Activated CD8-positive, alpha-beta T cell treated with anti-CD3 and anti-CD28 coated beads for 36 hours (primary cell): ENCODE data around the gene ZC3HAV1L. TPM values are rescaled to one million over a fixed set of nuclear protein-coding genes. Genes with fewer than 3 reads are reported as not detected.

ENCODE experiments used
- ATAC-seq: fragments of 200-7000 bp; cut with Tn5 transposase; one replicate; pipeline ENCODE4 v1.10.0; 2021; ENCODE audit warnings: mild to moderate bottlenecking, moderate library complexity
- CTCF ChIA-PET: fragments of 350-600 bp; sonication (Branson Sonifier 250); formaldehyde crosslinking; loops from one replicate; lab custom pipeline; 2021; ENCODE audit warnings: antibody characterized with exemption; lab: Charles Lee
- POLR2A ChIA-PET: fragments of 350-600 bp; sonication (Branson Sonifier 250); formaldehyde crosslinking; loops from one replicate; lab custom pipeline; 2021; ENCODE audit warnings: antibody characterized with exemption; lab: Charles Lee
- DNase-seq: peaks from one replicate; pipeline ENCODE4 v3.0.0-alpha.2; 2020
- H3K27ac Mint-ChIP-seq: one replicate; pipeline ENCODE4 v1.8.0; 2021; ENCODE audit warnings: mild to moderate bottlenecking, mixed read lengths
- H3K27me3 Mint-ChIP-seq: one replicate; pipeline ENCODE4 v1.8.0; 2021; ENCODE audit warnings: mixed read lengths
- H3K36me3 Mint-ChIP-seq: one replicate; pipeline ENCODE4 v1.8.0; 2021; ENCODE audit warnings: low read depth, mixed read lengths
- H3K4me1 Mint-ChIP-seq: one replicate; pipeline ENCODE4 v1.8.0; 2021; ENCODE audit warnings: low read depth, mixed read lengths
- H3K4me3 Mint-ChIP-seq: one replicate; pipeline ENCODE4 v1.8.0; 2021; ENCODE audit warnings: mild to moderate bottlenecking, moderate library complexity, mixed read lengths
- H3K9me3 Mint-ChIP-seq: one replicate; pipeline ENCODE4 v1.8.0; 2021; ENCODE audit warnings: mixed read lengths
- intact Hi-C: fragments of 100-400 bp; cut with micrococcal nuclease; formaldehyde crosslinking; loops from one replicate; pipeline ENCODE4 v1.10.0; 2022
- total RNA-seq, 2 experiments: library from RNA; stranded (reverse); gene quantifications; one replicate each; pipeline ENCODE4 v1.2.3, GENCODE V29; 2021
- TF ChIP-seq, protein P1 (sequence below): fragments of 200-600 bp; IDR thresholded peaks from one replicate; pipeline ENCODE4 v1.8.0; 2022; ENCODE audit warnings: antibody characterized with exemption, mild to moderate bottlenecking

ZC3HAV1L gene
- total RNA-seq, 2 experiments from 2014 or later: 19.9 TPM

DNA sequence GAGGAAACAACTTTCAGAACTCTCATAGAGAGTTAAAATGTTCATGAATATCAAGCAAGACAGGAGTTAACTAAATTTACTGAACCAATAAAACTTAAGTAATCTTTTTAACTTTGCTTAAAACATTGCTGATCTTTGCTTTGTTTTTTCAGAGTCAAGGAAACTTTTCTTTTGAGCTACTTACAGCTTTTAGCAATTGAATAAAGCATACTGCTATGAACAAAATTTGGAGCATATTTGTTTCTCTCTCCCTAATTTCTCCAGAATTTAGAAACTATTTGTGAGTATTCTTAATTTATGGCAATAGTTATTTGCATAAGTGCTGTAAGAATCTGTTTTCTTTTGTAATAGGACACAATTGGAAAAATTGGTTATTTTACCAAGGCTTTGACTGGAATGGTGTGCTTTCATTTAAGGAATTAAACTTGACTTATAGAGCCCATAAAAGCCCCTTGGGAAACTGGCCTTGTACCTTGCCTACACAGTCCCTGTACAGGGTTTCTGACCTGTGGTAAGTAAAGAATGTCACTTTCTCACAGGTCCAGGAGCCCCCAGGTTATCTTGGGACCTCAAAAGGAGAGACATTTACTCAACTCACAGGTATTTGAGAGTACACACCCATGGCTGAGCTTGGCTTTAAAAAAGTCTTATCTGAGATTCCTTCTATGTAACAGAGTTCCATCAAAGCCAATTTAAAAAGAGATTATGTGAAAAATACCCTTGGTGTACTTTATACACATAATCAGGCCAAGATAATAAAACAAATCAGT, 31.3 kb downstream of the ZC3HAV1L start:
- H3K27ac Mint-ChIP-seq: no peak overlapping the region
- CTCF ChIA-PET: interaction anchor here (1.1 to 1.4 kb wide), 2 partner anchors 13 to 71 kb away, joined by 3 to 7 read pairs; no protein-coding TSS in a partner anchor
- intact Hi-C loops: no loop called here

GRCh38 chr7:138999414-138999813, 36.4 kb downstream of the ZC3HAV1L start:
- peaks cover 4% of the 10 kb centered on the region for H3K4me1 Mint-ChIP-seq
- CTCF ChIA-PET: interaction anchor here (1.3 kb wide), 1 partner anchor 113 kb away, joined by 4 read pairs; no protein-coding TSS in a partner anchor
- intact Hi-C loops: no loop called here
- DNase-seq (no peak), ATAC-seq (no peak)
- TF ChIP-seq, protein P1, sequence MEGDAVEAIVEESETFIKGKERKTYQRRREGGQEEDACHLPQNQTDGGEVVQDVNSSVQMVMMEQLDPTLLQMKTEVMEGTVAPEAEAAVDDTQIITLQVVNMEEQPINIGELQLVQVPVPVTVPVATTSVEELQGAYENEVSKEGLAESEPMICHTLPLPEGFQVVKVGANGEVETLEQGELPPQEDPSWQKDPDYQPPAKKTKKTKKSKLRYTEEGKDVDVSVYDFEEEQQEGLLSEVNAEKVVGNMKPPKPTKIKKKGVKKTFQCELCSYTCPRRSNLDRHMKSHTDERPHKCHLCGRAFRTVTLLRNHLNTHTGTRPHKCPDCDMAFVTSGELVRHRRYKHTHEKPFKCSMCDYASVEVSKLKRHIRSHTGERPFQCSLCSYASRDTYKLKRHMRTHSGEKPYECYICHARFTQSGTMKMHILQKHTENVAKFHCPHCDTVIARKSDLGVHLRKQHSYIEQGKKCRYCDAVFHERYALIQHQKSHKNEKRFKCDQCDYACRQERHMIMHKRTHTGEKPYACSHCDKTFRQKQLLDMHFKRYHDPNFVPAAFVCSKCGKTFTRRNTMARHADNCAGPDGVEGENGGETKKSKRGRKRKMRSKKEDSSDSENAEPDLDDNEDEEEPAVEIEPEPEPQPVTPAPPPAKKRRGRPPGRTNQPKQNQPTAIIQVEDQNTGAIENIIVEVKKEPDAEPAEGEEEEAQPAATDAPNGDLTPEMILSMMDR: no peak
- H3K4me3 Mint-ChIP-seq: no peak overlapping the region
- H3K27ac Mint-ChIP-seq: no peak overlapping the region
- POLR2A ChIA-PET: no interaction called here
- peaks cover 8% of the 10 kb centered on the region for H3K9me3 Mint-ChIP-seq
- H3K27me3 Mint-ChIP-seq: no peaks in the 10 kb centered on the region
- no peaks in the 10 kb centered on the region for H3K36me3 Mint-ChIP-seq

More for the DNA sequence above, 31.3 kb downstream of the ZC3HAV1L start:
- peaks cover 19% of the 10 kb centered on the region for H3K9me3 Mint-ChIP-seq
- TF ChIP-seq, protein P1: no peak
- peaks cover under 1% of the 10 kb centered on the region for H3K4me1 Mint-ChIP-seq
- DNase-seq: no peak
- H3K27me3 Mint-ChIP-seq: no peaks in the 10 kb centered on the region
- H3K4me3 Mint-ChIP-seq: no peak overlapping the region
- ATAC-seq: no peak
- H3K36me3 Mint-ChIP-seq: no peaks in the 10 kb centered on the region
- POLR2A ChIA-PET: no interaction called here

- DNase-seq (no peak), ATAC-seq (no peak)
- TF ChIP-seq, protein P1: no peak
- ChIA-PET CTCF (interaction anchor here (1.0 kb wide), 1 partner anchor 10 kb away, joined by 4 read pairs; no protein-coding TSS in a partner anchor), POLR2A (no interaction called here)
- H3K36me3 Mint-ChIP-seq: no peaks in the 10 kb centered on the region
- H3K4me1 Mint-ChIP-seq: no peaks in the 10 kb centered on the region
- H3K27me3 Mint-ChIP-seq: peaks cover 4% of the 10 kb centered on the region
- no peak overlapping the region for H3K4me3 Mint-ChIP-seq
- no peak overlapping the region for H3K27ac Mint-ChIP-seq
- intact Hi-C loops: no loop called here
- peaks cover 3% of the 10 kb centered on the region for H3K9me3 Mint-ChIP-seq
Measured at GRCh38 chr7:138992052-138992531, 43.8 kb downstream of the ZC3HAV1L start.

DNA sequence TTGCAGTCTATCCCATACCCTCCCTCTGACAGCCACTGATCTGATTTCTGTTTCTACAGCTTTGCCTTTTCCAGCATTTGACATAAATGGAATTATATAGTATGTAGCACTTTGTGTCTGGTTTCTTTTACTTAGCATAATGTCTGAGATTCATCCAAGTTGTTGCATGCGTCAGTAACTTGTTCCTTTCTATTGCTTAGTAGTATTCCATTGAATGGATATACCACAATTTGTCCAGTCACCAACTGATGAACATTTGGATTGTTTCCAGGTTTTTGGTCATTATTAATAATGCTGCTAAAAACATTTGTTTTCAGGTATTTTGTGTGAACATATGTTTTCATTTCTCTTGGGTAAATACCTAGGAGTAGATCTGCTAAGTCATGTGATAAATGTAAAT, 48.2 kb downstream of the ZC3HAV1L start:
- no peaks in the 10 kb centered on the region for H3K36me3 Mint-ChIP-seq
- no peak overlapping the region for H3K4me3 Mint-ChIP-seq
- ChIA-PET CTCF (no interaction called here), POLR2A (no interaction called here)
- intact Hi-C loops: no loop called here
- H3K27me3 Mint-ChIP-seq: peaks cover 4% of the 10 kb centered on the region
- H3K9me3 Mint-ChIP-seq: peaks cover 3% of the 10 kb centered on the region
- H3K27ac Mint-ChIP-seq: no peak overlapping the region
- ATAC-seq (no peak), DNase-seq (no peak)
- no peaks in the 10 kb centered on the region for H3K4me1 Mint-ChIP-seq
- TF ChIP-seq, protein P1: no peak

GRCh38 chr7:138982204-138982623, 53.6 kb downstream of the ZC3HAV1L start:
- ATAC-seq: no peak
- Mint-ChIP-seq H3K9me3 (no peaks in the 10 kb centered on the region), H3K27me3 (peaks cover 32% of the 10 kb centered on the region), H3K4me3 (peak overlapping the region; percentile 59), H3K36me3 (no peaks in the 10 kb centered on the region), H3K4me1 (peaks cover 16% of the 10 kb centered on the region), H3K27ac (no peak overlapping the region)
- ChIA-PET CTCF (interaction anchor here (0.9 to 5.0 kb wide), 3 partner anchors 10 to 95 kb away, joined by 4 to 44 read pairs (median 6); no protein-coding TSS in a partner anchor), POLR2A (interaction anchor here (1.0 kb wide), 1 partner anchor 48 kb away, joined by 4 read pairs; no protein-coding TSS in a partner anchor)
- DNase-seq: peak; percentile 14
- intact Hi-C loops: no loop called here
- TF ChIP-seq, protein P1: no peak
